CD4-positive, alpha-beta T cell treated with Interleukin-15 for 1 hour (primary cell): ENCODE data around the gene CSF3R.

Experiments
- DNase-seq: peaks from one replicate; pipeline ENCODE4 v3.0.0-alpha.2; 2020

CSF3R gene

GRCh38 chr1:36482724-36483388 lies at the start of gene CSF3R:
Gene CSF3R (minus strand): TSS chr1:36482913. CDS start chr1:36479496, 3,417 bp downstream.
- no peak for DNase-seq

GRCh38 chr1:36531833-36532232 lies 49.1 kb upstream of the CSF3R start:
- DNase-seq, result no peak

- no peak for DNase-seq
Measured at GRCh38 chr1:36530791-36531190, 48.1 kb upstream of the CSF3R start.

GRCh38 chr1:36530261-36530660 lies 47.5 kb upstream of the CSF3R start:
- no peak for DNase-seq

GRCh38 chr1:36529769-36530260 lies 47.1 kb upstream of the CSF3R start:
- DNase-seq, result no peak

- DNase-seq, result no peak
Measured at GRCh38 chr1:36528361-36529349, 45.9 kb upstream of the CSF3R start.

GRCh38 chr1:36525166-36525565 lies 42.5 kb upstream of the CSF3R start:
- no peak for DNase-seq

- DNase-seq, result no peak
Measured at GRCh38 chr1:36524359-36525062, 41.8 kb upstream of the CSF3R start.

- no peak for DNase-seq
Measured at GRCh38 chr1:36523850-36524249, 41.1 kb upstream of the CSF3R start.

GRCh38 chr1:36523230-36523495 lies 40.5 kb upstream of the CSF3R start:
- no peak for DNase-seq

- no peak for DNase-seq
Measured at GRCh38 chr1:36522461-36523229, 39.9 kb upstream of the CSF3R start.

- no peak for DNase-seq
Measured at GRCh38 chr1:36522021-36522420, 39.3 kb upstream of the CSF3R start.

- no peak for DNase-seq
Measured at GRCh38 chr1:36520771-36521420, 38.2 kb upstream of the CSF3R start.

GRCh38 chr1:36520056-36520455 lies 37.3 kb upstream of the CSF3R start:
- no peak for DNase-seq

GRCh38 chr1:36517011-36517771 lies 34.5 kb upstream of the CSF3R start:
- no peak for DNase-seq

- peak; percentile 25 for DNase-seq
Measured at GRCh38 chr1:36516372-36517010, 33.8 kb upstream of the CSF3R start.

GRCh38 chr1:36515315-36516138 lies 32.8 kb upstream of the CSF3R start:
- no peak for DNase-seq

- DNase-seq, result no peak
Measured at GRCh38 chr1:36514501-36514900, 31.8 kb upstream of the CSF3R start.

GRCh38 chr1:36513676-36514473 lies 31.2 kb upstream of the CSF3R start:
- DNase-seq, result no peak
